Measurements from ENCODE around the gene CCDC134.

The CCDC134 gene

DNA sequence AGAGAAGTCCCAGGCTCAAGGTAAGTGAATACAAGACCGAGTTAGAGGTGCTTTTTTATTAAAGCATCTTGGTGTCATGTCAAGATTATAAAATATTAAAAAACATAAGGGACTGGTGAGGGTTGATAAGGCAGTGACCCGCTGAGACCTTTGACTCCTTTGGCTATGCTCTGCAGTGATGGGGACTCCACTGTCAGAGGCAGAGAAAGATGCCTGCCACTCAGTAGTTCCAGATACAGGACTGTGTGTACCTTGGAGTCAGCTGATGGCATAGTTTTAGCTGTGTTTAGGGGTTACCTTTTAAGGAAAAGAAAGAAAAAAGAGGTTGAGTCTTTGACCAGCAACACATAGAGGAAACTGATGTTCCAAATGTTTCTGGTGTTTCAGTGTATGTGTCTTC is 73.6 kb downstream of the CCDC134 start:
- H3K27ac ChIP-seq = no peak overlapping the region
- TF ChIP-seq CTCF (IDR thresholded peaks at IDR 0.05) (no peak), ZFX (IDR thresholded peaks at IDR 0.05; ENCODE audit: borderline replicate concordance) (no peak)

DNA sequence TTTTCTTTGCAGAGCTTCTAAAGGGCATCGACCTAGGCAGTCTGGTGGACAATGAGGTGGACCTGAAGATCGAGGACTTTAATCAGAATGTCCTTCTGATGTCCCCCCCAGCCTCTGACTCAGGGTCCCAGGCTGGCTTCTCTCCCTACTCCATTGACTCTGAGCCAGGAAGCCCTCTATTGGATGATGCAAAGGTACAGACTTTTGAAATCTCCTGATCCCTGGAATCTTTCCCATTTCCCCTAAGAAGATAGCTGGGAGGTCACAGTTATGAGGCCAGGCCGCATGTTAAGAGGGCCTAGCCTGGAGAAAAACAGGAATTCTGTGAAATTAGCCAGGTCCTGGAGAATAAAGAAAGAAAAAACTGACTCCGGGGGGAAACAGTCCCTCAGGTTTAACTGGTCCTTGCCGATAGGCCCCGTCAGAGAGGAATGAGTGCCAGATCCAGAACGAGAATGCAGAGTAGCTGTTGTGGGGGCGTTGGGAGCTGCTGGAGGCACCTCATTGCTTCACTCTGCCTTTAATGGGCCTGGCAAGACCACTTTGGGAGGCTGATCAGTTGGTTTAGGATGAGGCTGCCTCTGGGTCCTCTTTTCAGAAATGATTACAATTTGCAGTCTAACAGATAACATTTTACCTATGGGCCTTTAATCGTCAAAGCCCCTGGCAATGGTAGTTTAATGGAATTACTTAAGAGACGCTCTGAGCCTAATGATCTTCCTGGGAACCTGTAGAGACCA is 75.2 kb downstream of the CCDC134 start:
- no peak overlapping the region for H3K27ac ChIP-seq
- TF ChIP-seq ZFX (IDR thresholded peaks at IDR 0.05; ENCODE audit: borderline replicate concordance) (no peak), CTCF (IDR thresholded peaks at IDR 0.05) (no peak)

Measured in 22Rv1 (cell line).